ENCODE results near the gene MAU2. TPM values are rescaled to one million over a fixed set of nuclear protein-coding genes. Genes with fewer than 3 reads are reported as not detected.

Gene MAU2
- total RNA-seq, 2 donors from 2014 or later: 64.1 to 64.3 TPM

DNA sequence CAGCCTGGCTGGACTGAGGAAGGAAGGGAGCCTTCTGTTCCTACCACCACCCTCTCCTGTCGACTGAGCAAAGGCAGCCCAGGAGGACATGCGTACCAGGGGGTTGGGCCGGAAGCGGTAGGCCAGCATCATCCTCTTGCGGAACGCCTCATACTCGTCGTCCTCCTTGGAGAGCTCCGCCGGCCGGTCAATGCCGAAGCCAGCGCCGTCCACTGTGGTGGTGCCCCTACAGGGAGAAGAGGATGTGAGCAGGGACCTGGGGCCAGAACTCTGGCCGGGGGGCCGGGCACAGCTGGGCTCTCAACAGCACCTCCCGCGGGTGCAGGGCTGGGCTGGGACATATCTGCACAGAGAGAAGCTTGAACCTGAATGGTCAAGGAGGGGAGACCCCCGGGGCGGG lies 43.8 kb upstream of the MAU2 start:
- no peak for DNase-seq
- H3K27me3 Mint-ChIP-seq (ENCODE audit: insufficient read depth): peaks cover 16% of the 10 kb centered on the region
- peaks cover 3% of the 10 kb centered on the region for H3K4me1 Mint-ChIP-seq
- Histone ChIP-seq H3K27ac (ENCODE audit: low read depth, low read length) (no peak overlapping the region), H3K4me3 (ENCODE audit: low read length) (no peak overlapping the region), H3K36me3 (ENCODE audit: control insufficient read depth, insufficient read depth, low read length) (peaks cover 42% of the 10 kb centered on the region), H3K4me1 (ENCODE audit: control insufficient read depth, insufficient read depth, low read length) (no peaks in the 10 kb centered on the region), H3K9ac (ENCODE audit: extremely low read depth, low read length, poor library complexity, severe bottlenecking) (no peak overlapping the region), H3K9me3 (ENCODE audit: control insufficient read depth, low read length) (no peaks in the 10 kb centered on the region), H3K27me3 (ENCODE audit: control insufficient read depth, insufficient read depth, low read length, poor library complexity, severe bottlenecking) (no peaks in the 10 kb centered on the region)
- no peak overlapping the region for H3K4me3 Mint-ChIP-seq
- TF ChIP-seq, protein P1, sequence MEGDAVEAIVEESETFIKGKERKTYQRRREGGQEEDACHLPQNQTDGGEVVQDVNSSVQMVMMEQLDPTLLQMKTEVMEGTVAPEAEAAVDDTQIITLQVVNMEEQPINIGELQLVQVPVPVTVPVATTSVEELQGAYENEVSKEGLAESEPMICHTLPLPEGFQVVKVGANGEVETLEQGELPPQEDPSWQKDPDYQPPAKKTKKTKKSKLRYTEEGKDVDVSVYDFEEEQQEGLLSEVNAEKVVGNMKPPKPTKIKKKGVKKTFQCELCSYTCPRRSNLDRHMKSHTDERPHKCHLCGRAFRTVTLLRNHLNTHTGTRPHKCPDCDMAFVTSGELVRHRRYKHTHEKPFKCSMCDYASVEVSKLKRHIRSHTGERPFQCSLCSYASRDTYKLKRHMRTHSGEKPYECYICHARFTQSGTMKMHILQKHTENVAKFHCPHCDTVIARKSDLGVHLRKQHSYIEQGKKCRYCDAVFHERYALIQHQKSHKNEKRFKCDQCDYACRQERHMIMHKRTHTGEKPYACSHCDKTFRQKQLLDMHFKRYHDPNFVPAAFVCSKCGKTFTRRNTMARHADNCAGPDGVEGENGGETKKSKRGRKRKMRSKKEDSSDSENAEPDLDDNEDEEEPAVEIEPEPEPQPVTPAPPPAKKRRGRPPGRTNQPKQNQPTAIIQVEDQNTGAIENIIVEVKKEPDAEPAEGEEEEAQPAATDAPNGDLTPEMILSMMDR (conservative IDR thresholded peaks at IDR 0.05): no peak
- no peak overlapping the region for H3K27ac Mint-ChIP-seq
- peaks cover 25% of the 10 kb centered on the region for H3K36me3 Mint-ChIP-seq (ENCODE audit: low read depth)
- 97% methylated on average over 14 to 20 of the region's 20 CpGs for WGBS, 2 experiments (ENCODE audit: insufficient coverage in 1 of 2, insufficient read length in 1 of 2)
- no peaks in the 10 kb centered on the region for H3K9me3 Mint-ChIP-seq

DNA sequence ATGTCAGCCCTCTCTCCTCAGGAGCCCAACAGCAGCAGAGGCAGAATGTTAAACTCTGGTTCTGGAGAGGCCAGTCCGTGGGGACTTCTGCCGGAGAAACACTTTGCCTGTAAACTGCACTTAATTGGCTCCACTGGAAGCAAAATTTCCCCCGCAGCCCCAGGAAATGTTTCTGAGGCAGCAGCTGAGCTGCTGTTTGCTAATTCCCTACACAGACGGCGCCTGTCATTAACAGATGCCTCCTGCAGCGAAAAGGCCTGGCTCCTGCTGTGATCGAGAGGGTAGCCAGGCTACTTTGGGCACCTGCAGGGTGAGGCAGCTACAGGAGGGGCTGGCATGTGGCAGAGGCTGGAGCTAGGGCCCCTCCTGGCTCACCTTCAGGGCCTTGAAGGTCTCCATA lies 42.3 kb upstream of the MAU2 start:
- TF ChIP-seq, protein P1 (conservative IDR thresholded peaks at IDR 0.05): no peak
- H3K27me3 ChIP-seq (ENCODE audit: control insufficient read depth, insufficient read depth, low read length, poor library complexity, severe bottlenecking): no peaks in the 10 kb centered on the region
- no peaks in the 10 kb centered on the region for H3K9me3 Mint-ChIP-seq
- no peaks in the 10 kb centered on the region for H3K9me3 ChIP-seq (ENCODE audit: control insufficient read depth, low read length)
- H3K9ac ChIP-seq (ENCODE audit: extremely low read depth, low read length, poor library complexity, severe bottlenecking): no peak overlapping the region
- no peak overlapping the region for H3K4me3 ChIP-seq (ENCODE audit: low read length)
- peaks cover 3% of the 10 kb centered on the region for H3K4me1 Mint-ChIP-seq
- H3K27me3 Mint-ChIP-seq (ENCODE audit: insufficient read depth): peaks cover 9% of the 10 kb centered on the region
- H3K4me3 Mint-ChIP-seq: no peak overlapping the region
- peaks cover 32% of the 10 kb centered on the region for H3K36me3 Mint-ChIP-seq (ENCODE audit: low read depth)
- H3K27ac Mint-ChIP-seq: no peak overlapping the region
- DNase-seq: no peak
- WGBS, 2 experiments (ENCODE audit: insufficient coverage in 1 of 2, insufficient read length in 1 of 2): 90 to 100% methylated on average over 4 to 7 of the region's 7 CpGs
- no peaks in the 10 kb centered on the region for H3K4me1 ChIP-seq (ENCODE audit: control insufficient read depth, insufficient read depth, low read length)
- H3K27ac ChIP-seq (ENCODE audit: low read depth, low read length): no peak overlapping the region
- peaks cover 53% of the 10 kb centered on the region for H3K36me3 ChIP-seq (ENCODE audit: control insufficient read depth, insufficient read depth, low read length)

DNA sequence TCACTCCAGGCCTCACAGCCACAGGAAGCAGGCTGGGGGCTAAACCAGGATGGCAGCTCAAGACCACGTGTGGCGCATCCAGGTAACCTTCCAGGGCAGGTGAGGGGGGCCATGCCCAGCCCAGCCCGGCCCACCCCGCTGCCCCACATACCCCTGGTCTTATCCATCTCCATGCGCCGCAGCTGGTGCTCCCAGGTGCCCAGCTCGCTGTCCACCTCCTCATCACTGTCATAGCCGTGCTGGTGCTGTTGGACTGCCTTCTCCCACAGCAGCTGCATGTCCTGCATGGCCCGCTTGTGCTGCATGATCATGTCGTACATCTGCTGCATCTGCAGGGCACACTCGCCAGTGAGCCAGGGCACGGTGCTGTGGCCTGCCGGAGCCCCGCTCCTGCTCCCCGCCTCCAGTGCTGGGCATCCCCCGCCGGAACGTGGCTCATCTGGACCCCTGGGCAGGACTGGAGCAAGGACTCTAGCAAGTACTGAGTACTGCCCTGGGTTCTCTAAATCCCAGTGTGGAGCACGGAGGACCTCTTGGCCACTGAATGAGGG lies 41.5 kb upstream of the MAU2 start:
- H3K9me3 ChIP-seq (ENCODE audit: control insufficient read depth, low read length): no peaks in the 10 kb centered on the region
- peaks cover 59% of the 10 kb centered on the region for H3K36me3 ChIP-seq (ENCODE audit: control insufficient read depth, insufficient read depth, low read length)
- Mint-ChIP-seq H3K36me3 (ENCODE audit: low read depth) (peaks cover 40% of the 10 kb centered on the region), H3K4me1 (no peaks in the 10 kb centered on the region), H3K9me3 (no peaks in the 10 kb centered on the region), H3K4me3 (no peak overlapping the region), H3K27ac (no peak overlapping the region), H3K27me3 (ENCODE audit: insufficient read depth) (peaks cover 1% of the 10 kb centered on the region)
- H3K4me3 ChIP-seq (ENCODE audit: low read length): no peak overlapping the region
- H3K27me3 ChIP-seq (ENCODE audit: control insufficient read depth, insufficient read depth, low read length, poor library complexity, severe bottlenecking): no peaks in the 10 kb centered on the region
- no peaks in the 10 kb centered on the region for H3K4me1 ChIP-seq (ENCODE audit: control insufficient read depth, insufficient read depth, low read length)
- TF ChIP-seq, protein P1 (conservative IDR thresholded peaks at IDR 0.05): no peak
- no peak overlapping the region for H3K27ac ChIP-seq (ENCODE audit: low read depth, low read length)
- 95 to 97% methylated on average over 11 to 19 of the region's 19 CpGs for WGBS, 2 experiments (ENCODE audit: insufficient coverage in 1 of 2, insufficient read length in 1 of 2)
- H3K9ac ChIP-seq (ENCODE audit: extremely low read depth, low read length, poor library complexity, severe bottlenecking): no peak overlapping the region
- no peak for DNase-seq
